NCI-H460 (cell line): ENCODE data around the gene IQGAP1. TPM values are rescaled to one million over a fixed set of nuclear protein-coding genes. Genes with fewer than 3 reads are reported as not detected.
A peak's percentile ranks its signal among the peaks of the same experiment; 100 is the strongest.
"Not testable (repeated sequence)": the region's sequence is repeated elsewhere in the genome, so short reads cannot be mapped to it uniquely, and the experiment has no call there.

Experiments used
- DNase-seq: peaks from one replicate; pipeline ENCODE4 v3.0.0-alpha.2; 2016; ENCODE audit warnings: low read depth; ENCODE audit errors: extremely low read depth
- total RNA-seq: library from RNA; depleted of rRNA; stranded (reverse); fragments of >200 nt; shearing (Covaris generic); gene quantifications from 2 replicates; pipeline ENCODE4 v1.2.3, GENCODE V29; 2014

Gene IQGAP1
- total RNA-seq, 1 experiment from 2014 or later: 169 TPM

- DNase-seq: no peak
Observed at GRCh38 chr15:90407336-90407735, 19.3 kb downstream of the IQGAP1 start.

GRCh38 chr15:90407871-90408317, 19.9 kb downstream of the IQGAP1 start:
- DNase-seq: no peak

- DNase-seq: no peak
Observed at GRCh38 chr15:90408657-90409056, 20.6 kb downstream of the IQGAP1 start.

- not testable (repeated sequence) for DNase-seq
Observed at GRCh38 chr15:90409587-90409986, 21.5 kb downstream of the IQGAP1 start.

GRCh38 chr15:90410316-90410715, 22.3 kb downstream of the IQGAP1 start:
- not testable (repeated sequence) for DNase-seq

- no peak for DNase-seq
Observed at GRCh38 chr15:90411176-90411575, 23.1 kb downstream of the IQGAP1 start.

- no peak for DNase-seq
Observed at GRCh38 chr15:90412356-90413194, 24.5 kb downstream of the IQGAP1 start.

- no peak for DNase-seq
Observed at GRCh38 chr15:90413411-90414379, 25.7 kb downstream of the IQGAP1 start.

- DNase-seq: peak; percentile 49
Observed at GRCh38 chr15:90414408-90415028, 26.5 kb downstream of the IQGAP1 start.

- not testable (repeated sequence) for DNase-seq
Observed at GRCh38 chr15:90416052-90416451, 28.0 kb downstream of the IQGAP1 start.

- DNase-seq: no peak
Observed at GRCh38 chr15:90418627-90419026, 30.6 kb downstream of the IQGAP1 start.

GRCh38 chr15:90419206-90419605, 31.2 kb downstream of the IQGAP1 start:
- DNase-seq: no peak

GRCh38 chr15:90419738-90420406, 31.8 kb downstream of the IQGAP1 start:
- no peak for DNase-seq

- DNase-seq: no peak
Observed at GRCh38 chr15:90420451-90420850, 32.4 kb downstream of the IQGAP1 start.

- DNase-seq: no peak
Observed at GRCh38 chr15:90421527-90421926, 33.5 kb downstream of the IQGAP1 start.

GRCh38 chr15:90422043-90422442, 34.0 kb downstream of the IQGAP1 start:
- no peak for DNase-seq

GRCh38 chr15:90422936-90423335, 34.9 kb downstream of the IQGAP1 start:
- no peak for DNase-seq

- DNase-seq: no peak
Observed at GRCh38 chr15:90423801-90424319, 35.8 kb downstream of the IQGAP1 start.

GRCh38 chr15:90425726-90426346, 37.8 kb downstream of the IQGAP1 start:
- DNase-seq: no peak

- no peak for DNase-seq
Observed at GRCh38 chr15:90427185-90427584, 39.1 kb downstream of the IQGAP1 start.
